Measurements from ENCODE around the gene TTL. TPM values are rescaled to one million over a fixed set of nuclear protein-coding genes. Genes with fewer than 3 reads are reported as not detected.

Gene TTL
- total RNA-seq, 1 experiment from 2014 or later = 58.9 TPM

DNA sequence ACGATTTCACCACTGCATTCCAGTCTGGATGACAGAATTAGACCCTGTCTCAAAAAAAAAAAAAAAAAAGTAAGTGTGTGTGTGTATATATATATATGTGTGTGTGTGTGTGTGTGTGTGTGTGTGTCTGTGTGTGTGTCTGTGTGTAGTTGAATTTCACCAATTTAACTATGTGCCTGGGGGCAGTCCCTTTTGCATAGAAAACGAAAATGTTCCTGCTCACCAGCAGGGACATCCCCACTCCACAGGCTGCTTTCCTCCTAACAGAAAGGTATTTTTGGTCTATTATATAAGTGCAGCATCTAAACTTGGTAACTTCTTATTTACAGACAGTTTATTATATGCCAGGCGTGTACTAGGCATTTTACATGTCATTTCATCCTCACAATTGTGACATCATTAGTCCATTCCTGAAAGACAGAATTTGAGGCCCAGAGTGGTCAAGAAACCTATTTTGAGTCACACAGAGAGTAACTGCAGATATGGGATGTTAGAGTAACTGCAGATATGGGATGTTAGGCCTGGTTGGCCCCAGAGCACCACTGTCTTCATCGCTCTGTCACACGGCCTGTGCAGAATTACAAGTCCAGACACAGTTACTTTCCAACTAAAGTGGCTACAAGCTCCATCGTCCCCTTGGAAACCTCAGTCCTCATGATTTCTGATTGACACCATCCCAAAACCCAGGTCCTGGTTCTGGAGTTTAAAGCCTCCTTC is 9.3 kb upstream of the TTL start:
- Histone ChIP-seq H4K5ac (ENCODE audit: insufficient read length, low read depth, low read length) (no peak overlapping the region), H3K4ac (ENCODE audit: low read depth, low read length) (no peak overlapping the region), H3T11ph (ENCODE audit: low read length) (no peak overlapping the region), H3K4me1 (ENCODE audit: insufficient read depth, low read length) (no peaks in the 10 kb centered on the region), H2BK5ac (ENCODE audit: insufficient read length, low read length) (no peak overlapping the region), H3K79me2 (ENCODE audit: insufficient read depth, low read length) (no peaks in the 10 kb centered on the region), H2AK5ac (ENCODE audit: insufficient read length, low read length) (no peak overlapping the region), H3K27ac (ENCODE audit: insufficient read length, low read depth, low read length) (no peak overlapping the region), H2BK15ac (ENCODE audit: low read depth, low read length) (no peak overlapping the region), H2AFZ (ENCODE audit: low read length) (no peak overlapping the region), H4K91ac (ENCODE audit: insufficient read length, low read depth, low read length) (no peak overlapping the region), H3K79me1 (ENCODE audit: insufficient read depth, low read depth, low read length, poor library complexity, severe bottlenecking) (no peaks in the 10 kb centered on the region), H3K9ac (ENCODE audit: extremely low read depth, insufficient read length, low read length) (no peak overlapping the region), H3K56ac (ENCODE audit: insufficient read length, low read depth, low read length) (no peak overlapping the region), H4K8ac (replicated peaks; ENCODE audit: insufficient read length, low read depth, low read length) (no peak overlapping the region), H2BK120ac (ENCODE audit: low read depth, low read length, poor library complexity, severe bottlenecking) (no peak overlapping the region), H3K9me3 (ENCODE audit: control insufficient read depth, low read depth, low read length) (no peaks in the 10 kb centered on the region), H3K4me2 (ENCODE audit: insufficient read depth, insufficient read length, low read length) (no peak overlapping the region), H3K23me2 (ENCODE audit: insufficient read length, low read depth, low read length, poor library complexity, severe bottlenecking) (no peaks in the 10 kb centered on the region), H3K18ac (ENCODE audit: insufficient read length, low read depth, low read length) (no peak overlapping the region), H3K23ac (ENCODE audit: insufficient read length, low read depth, low read length) (no peak overlapping the region), H4K20me1 (ENCODE audit: control insufficient read depth, insufficient read depth, insufficient read length) (no peaks in the 10 kb centered on the region), H3K14ac (ENCODE audit: insufficient read depth, low read length) (no peak overlapping the region; the same call in 1 of the 2 replicates), H2BK12ac (ENCODE audit: insufficient read length, low read depth, low read length) (no peak overlapping the region), H3K27me3 (ENCODE audit: insufficient read depth, low read length) (no peaks in the 10 kb centered on the region), H2BK20ac (ENCODE audit: low read depth, low read length, poor library complexity, severe bottlenecking) (no peak overlapping the region)
- no peak for DNase-seq
- peaks cover 4% of the 10 kb centered on the region; the same call in 1 of the 2 replicates for H3K27me3 Mint-ChIP-seq (ENCODE audit: low read depth)
- H3K36me3 Mint-ChIP-seq (ENCODE audit: insufficient read depth in 1 of 3, low read depth in 3 of 3) = no peaks in the 10 kb centered on the region
- no peak overlapping the region for H3K27ac Mint-ChIP-seq
- no peaks in the 10 kb centered on the region; a peak in 1 of 5 replicates for H3K9me3 Mint-ChIP-seq
- no peak overlapping the region for H3K4me3 Mint-ChIP-seq
- TF ChIP-seq, protein P1, sequence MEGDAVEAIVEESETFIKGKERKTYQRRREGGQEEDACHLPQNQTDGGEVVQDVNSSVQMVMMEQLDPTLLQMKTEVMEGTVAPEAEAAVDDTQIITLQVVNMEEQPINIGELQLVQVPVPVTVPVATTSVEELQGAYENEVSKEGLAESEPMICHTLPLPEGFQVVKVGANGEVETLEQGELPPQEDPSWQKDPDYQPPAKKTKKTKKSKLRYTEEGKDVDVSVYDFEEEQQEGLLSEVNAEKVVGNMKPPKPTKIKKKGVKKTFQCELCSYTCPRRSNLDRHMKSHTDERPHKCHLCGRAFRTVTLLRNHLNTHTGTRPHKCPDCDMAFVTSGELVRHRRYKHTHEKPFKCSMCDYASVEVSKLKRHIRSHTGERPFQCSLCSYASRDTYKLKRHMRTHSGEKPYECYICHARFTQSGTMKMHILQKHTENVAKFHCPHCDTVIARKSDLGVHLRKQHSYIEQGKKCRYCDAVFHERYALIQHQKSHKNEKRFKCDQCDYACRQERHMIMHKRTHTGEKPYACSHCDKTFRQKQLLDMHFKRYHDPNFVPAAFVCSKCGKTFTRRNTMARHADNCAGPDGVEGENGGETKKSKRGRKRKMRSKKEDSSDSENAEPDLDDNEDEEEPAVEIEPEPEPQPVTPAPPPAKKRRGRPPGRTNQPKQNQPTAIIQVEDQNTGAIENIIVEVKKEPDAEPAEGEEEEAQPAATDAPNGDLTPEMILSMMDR (conservative IDR thresholded peaks at IDR 0.05) = no peak
- no peaks in the 10 kb centered on the region for H3K4me1 Mint-ChIP-seq
- no CpG with 5 or more reads among the region's 6 CpGs for WGBS (ENCODE audit: extremely low coverage, insufficient read length, low lambda C conversion rate)

Measured in H9 (cell line).